H1 (cell line): ENCODE data around the gene EPHA4. TPM values are rescaled to one million over a fixed set of nuclear protein-coding genes. Genes with fewer than 3 reads are reported as not detected.

Source experiments
- CTCF ChIA-PET: fragments of 300-600 bp; sonication (Branson Sonifier 250); formaldehyde crosslinking; loops from one replicate; lab custom pipeline; 2021; ENCODE audit not compliant: partially characterized antibody; lab: Charles Lee
- POLR2A ChIA-PET: fragments of 300-600 bp; sonication (Branson Sonifier 250); formaldehyde crosslinking; loops from one replicate; lab custom pipeline; 2021; ENCODE audit warnings: inconsistent platforms; ENCODE audit not compliant: partially characterized antibody; lab: Charles Lee
- DNase-seq, 2 experiments: peaks; one replicate each; pipeline versions ENCODE4 v3.0.0 to v3.0.0-alpha.2; 2010 to 2022; ENCODE audit warnings: low spot score in 2 of 2, low read depth in 1 of 2, mixed read lengths in 1 of 2
- FAIRE-seq: peaks from 2 replicates; lab custom pipeline; 2011; peaks lifted over from hg19 to GRCh38; lab: Jason Lieb, UNC
- H2AFZ ChIP-seq: 2 replicates; pipeline ENCODE4 v1.8.1; 2012; ENCODE audit warnings: low read length, inconsistent platforms
- H2AK5ac ChIP-seq: 2 replicates; pipeline ENCODE4 v1.6.1; 2013; ENCODE audit warnings: low read depth, low read length
- H2BK120ac ChIP-seq: replicated peaks from 2 replicates; pipeline ENCODE3; 2013; ENCODE audit warnings: low read depth, low read length, inconsistent platforms
- H2BK12ac ChIP-seq: 2 replicates; pipeline ENCODE4 v1.6.1; 2013; ENCODE audit warnings: low read depth, low read length
- H2BK15ac ChIP-seq: 2 replicates; pipeline ENCODE4 v1.6.1; 2013; ENCODE audit warnings: low read length
- H2BK20ac ChIP-seq: 2 replicates; pipeline ENCODE4 v1.6.1; 2013; ENCODE audit warnings: low read length
- H2BK5ac ChIP-seq: 2 replicates; pipeline ENCODE4 v1.6.1; 2013; ENCODE audit warnings: low read depth, low read length
- H3K14ac ChIP-seq: 2 replicates; pipeline ENCODE4 v1.6.1; 2013; ENCODE audit warnings: inconsistent platforms; ENCODE audit not compliant: insufficient read length
- H3K18ac ChIP-seq: 2 replicates; pipeline ENCODE4 v1.6.1; 2013; ENCODE audit warnings: low read length; ENCODE audit errors: extremely low read depth
- H3K23ac ChIP-seq: 2 replicates; pipeline ENCODE4 v1.6.1; 2013; ENCODE audit warnings: inconsistent platforms; ENCODE audit not compliant: insufficient read length
- H3K23me2 ChIP-seq: 2 replicates; pipeline ENCODE4 v1.6.1; 2013; ENCODE audit warnings: low read depth, low read length
- H3K27ac ChIP-seq: 2 replicates; pipeline ENCODE4 v1.6.1; 2011; ENCODE audit warnings: low read depth, low read length, inconsistent platforms
- H3K27me3 ChIP-seq, 4 experiments: replicated peaks in 1 of 4; 1 replicate in 1 of 4; 2 replicates in 3 of 4; pipeline versions ENCODE4 v1.6.1 to v1.8.1; 2011 to 2013; ENCODE audit warnings: low read length in 3 of 4, mild to moderate bottlenecking in 3 of 4, inconsistent platforms in 2 of 4, mixed read lengths in 2 of 4, moderate library complexity in 1 of 4; ENCODE audit not compliant: control insufficient read depth in 3 of 4, insufficient read depth in 3 of 4; ENCODE audit errors: extremely low read depth in 1 of 4
- H3K36me3 ChIP-seq, 4 experiments: 2 replicates each; pipeline versions ENCODE4 v1.6.1 to v1.8.1; 2011 to 2013; ENCODE audit warnings: mild to moderate bottlenecking in 4 of 4, low read length in 3 of 4, moderate library complexity in 2 of 4, control low read depth in 1 of 4, inconsistent platforms in 1 of 4; ENCODE audit not compliant: insufficient read depth in 4 of 4, control insufficient read depth in 2 of 4
- H3K4ac ChIP-seq: replicated peaks from 2 replicates; pipeline ENCODE3; 2013; ENCODE audit warnings: low read length, low read depth, mixed read lengths, inconsistent platforms; ENCODE audit not compliant: insufficient read length
- H3K4me1 ChIP-seq, 4 experiments: replicated peaks in 1 of 4; 1 replicate in 1 of 4; 2 replicates in 3 of 4; pipeline versions ENCODE4 v1.6.1 to v1.8.1; 2011 to 2013; ENCODE audit warnings: low read length in 3 of 4, inconsistent platforms in 2 of 4, mixed read lengths in 1 of 4; ENCODE audit not compliant: insufficient read depth in 4 of 4, control insufficient read depth in 3 of 4
- H3K4me2 ChIP-seq, 2 experiments: 2 replicates each; pipeline versions ENCODE4 v1.6.1 to v1.8.1; 2011 to 2013; ENCODE audit warnings: low read depth in 2 of 2, low read length in 2 of 2, control low read depth in 1 of 2, inconsistent platforms in 1 of 2, mild to moderate bottlenecking in 1 of 2; ENCODE audit not compliant: insufficient read depth in 1 of 2
- H3K4me3 ChIP-seq, 4 experiments: fragments of 200-600, 300-600 bp in 1 of 4; sonication (generic), shearing (Covaris generic), sonication (Bioruptor Twin) in 1 of 4; 2 replicates each; pipeline versions ENCODE4 v1.5.1 to v1.8.1; 2011 to 2016; ENCODE audit warnings: low read length in 4 of 4, low read depth in 3 of 4, control low read depth in 2 of 4, inconsistent platforms in 2 of 4, mild to moderate bottlenecking in 2 of 4, mixed read lengths in 1 of 4, moderate library complexity in 1 of 4; ENCODE audit not compliant: insufficient read depth in 2 of 4; ENCODE audit errors: extremely low read depth in 1 of 4
- H3K56ac ChIP-seq: replicated peaks from 2 replicates; pipeline ENCODE3; 2013; ENCODE audit warnings: low read depth, mild to moderate bottlenecking, mixed read lengths, low read length, inconsistent platforms; ENCODE audit not compliant: insufficient read length
- H3K79me1 ChIP-seq: 2 replicates; pipeline ENCODE4 v1.6.1; 2013; ENCODE audit warnings: low read depth, low read length, control low read depth
- H3K79me2 ChIP-seq, 2 experiments: 2 replicates each; pipeline versions ENCODE4 v1.6.1 to v1.8.1; 2012 to 2013; ENCODE audit warnings: low read length in 2 of 2, mild to moderate bottlenecking in 2 of 2, inconsistent platforms in 1 of 2; ENCODE audit not compliant: insufficient read depth in 2 of 2, control insufficient read depth in 1 of 2
- H3K9ac ChIP-seq, 4 experiments: replicated peaks in 1 of 4; 1 replicate in 1 of 4; 2 replicates in 3 of 4; pipeline versions ENCODE4 v1.6.1 to v1.8.1; 2011 to 2013; ENCODE audit warnings: low read depth in 3 of 4, low read length in 3 of 4, control low read depth in 2 of 4, mild to moderate bottlenecking in 2 of 4, moderate library complexity in 2 of 4, inconsistent platforms in 1 of 4; ENCODE audit errors: extremely low read depth in 1 of 4
- H3K9me3 ChIP-seq, 2 experiments: 2 replicates each; pipeline versions ENCODE4 v1.6.1 to v1.8.1; 2012 to 2013; ENCODE audit warnings: mild to moderate bottlenecking in 2 of 2, moderate library complexity in 2 of 2, control low read depth in 1 of 2, inconsistent platforms in 1 of 2, low read depth in 1 of 2, low read length in 1 of 2, mixed read lengths in 1 of 2; ENCODE audit not compliant: insufficient read depth in 2 of 2
- H4K20me1 ChIP-seq, 2 experiments: replicated peaks in 1 of 2; 2 replicates each; pipeline versions ENCODE3 to v1.8.1; 2011 to 2013; ENCODE audit warnings: inconsistent platforms in 2 of 2, low read length in 2 of 2, mild to moderate bottlenecking in 1 of 2; ENCODE audit not compliant: insufficient read depth in 2 of 2, control insufficient read depth in 1 of 2
- H4K5ac ChIP-seq: 2 replicates; pipeline ENCODE4 v1.6.1; 2013; ENCODE audit warnings: low read length, low read depth, mixed read lengths, inconsistent platforms; ENCODE audit not compliant: insufficient read length
- H4K8ac ChIP-seq: 2 replicates; pipeline ENCODE4 v1.8.0; 2013; ENCODE audit warnings: mild to moderate bottlenecking, moderate library complexity, low read length, inconsistent platforms; ENCODE audit not compliant: insufficient read depth; ENCODE audit errors: extremely low read depth
- H4K91ac ChIP-seq: replicated peaks from 2 replicates; pipeline ENCODE3; 2013; ENCODE audit warnings: low read length, mixed read lengths, inconsistent platforms; ENCODE audit not compliant: insufficient read length
- ASH2L ChIP-seq: fragments of 200-600, 300-600 bp; sonication (generic); IDR thresholded peaks from one replicate; pipeline ENCODE4 v1.7.1; 2017; ENCODE audit warnings: low read length
- CHD2 ChIP-seq: IDR thresholded peaks from 2 replicates; pipeline ENCODE4 v1.6.1; 2012; ENCODE audit warnings: low read length, improper control_type of control experiment
- HDAC2 ChIP-seq, 2 experiments: fragments of 300-600 bp in 1 of 2; sonication (generic) in 1 of 2; IDR thresholded peaks; 2 replicates each; pipeline ENCODE4 v1.6.1; 2011 to 2012; ENCODE audit warnings: low read depth in 2 of 2, low read length in 2 of 2, mild to moderate bottlenecking in 2 of 2, moderate library complexity in 2 of 2, borderline replicate concordance in 1 of 2, inconsistent platforms in 1 of 2
- KDM1A ChIP-seq: fragments of 200-600, 300-600 bp; sonication (generic); IDR thresholded peaks from 2 replicates; pipeline ENCODE4 v1.7.1; 2016; ENCODE audit warnings: mild to moderate bottlenecking, low read length, borderline replicate concordance
- RAD21 ChIP-seq, 2 experiments: IDR thresholded peaks in 1 of 2; conservative IDR thresholded peaks in 1 of 2; 2 replicates each; pipeline ENCODE4 v1.6.1; 2011; ENCODE audit warnings: low read depth in 2 of 2, low read length in 2 of 2, improper control_type of control experiment in 1 of 2, inconsistent platforms in 1 of 2, mild to moderate bottlenecking in 1 of 2, moderate library complexity in 1 of 2
- RNF2 ChIP-seq: fragments of 200-900, 300-1000 bp; sonication (generic); IDR thresholded peaks from 2 replicates; pipeline ENCODE4 v1.7.1; 2016; ENCODE audit warnings: borderline replicate concordance, low read depth, mild to moderate bottlenecking, antibody characterized with exemption, low read length; ENCODE audit not compliant: poor library complexity, severe bottlenecking; ENCODE audit errors: missing control alignments
- SP1 ChIP-seq: IDR thresholded peaks from 2 replicates; pipeline ENCODE4 v1.6.1; 2011; ENCODE audit warnings: low read depth, low read length
- SRF ChIP-seq: IDR thresholded peaks from 2 replicates; pipeline ENCODE4 v1.6.1; 2011; ENCODE audit warnings: mild to moderate bottlenecking, low read depth, low read length, moderate library complexity
- TAF7 ChIP-seq: optimal IDR thresholded peaks from 2 replicates; pipeline ENCODE3; 2011; ENCODE audit warnings: low read depth, mild to moderate bottlenecking, inconsistent platforms, low read length, moderate library complexity, borderline replicate concordance
- WGBS, 2 experiments: shearing (Covaris generic) in 1 of 2; methylation state at CpG; one replicate each; pipeline versions ENCODE4 v1.1.6 to v1.1.7; 2013 to 2015; ENCODE audit warnings: low lambda C conversion rate in 2 of 2, mixed read lengths in 2 of 2, inconsistent platforms in 1 of 2, low coverage in 1 of 2, missing lambda C conversion rate in 1 of 2; ENCODE audit not compliant: insufficient replicate concordance in 2 of 2, insufficient coverage in 1 of 2, insufficient read length in 1 of 2; ENCODE audit errors: extremely low coverage in 1 of 2, missing lambda C conversion rate in 1 of 2; 5-methylcytosine and 5-hydroxymethylcytosine counted together
- polyA plus RNA-seq, 7 experiments: library from polyadenylated mRNA; depleted of rRNA in 3 of 7; stranded (reverse) in 5 of 7; unstranded in 2 of 7; fragments of >200 nt in 5 of 7; fragments of 200-250 nt in 2 of 7; gene quantifications; 1 replicate in 5 of 7; 2 replicates in 1 of 7; 4 replicates in 1 of 7; pipeline versions ENCODE4 v1.2.1 to v1.2.3, GENCODE V29; 2011 to 2013; ENCODE audit warnings: missing spikeins in 2 of 7, mixed read lengths in 2 of 7
- total RNA-seq: library from RNA; stranded (reverse); fragmentation: NEBNext Ultra II Directional; extraction: Animal tissue kit (Norgen Biotek cat#: 25700); gene quantifications from 2 replicates; pipeline ENCODE4 v1.2.1, GENCODE V29; 2021

EPHA4 gene
- total and polyA plus RNA-seq, 2 of the 8 experiments (the other 6 are each of a cell fraction or from before 2014, with no cell fraction given) = 4.3 to 5.7 TPM

DNA sequence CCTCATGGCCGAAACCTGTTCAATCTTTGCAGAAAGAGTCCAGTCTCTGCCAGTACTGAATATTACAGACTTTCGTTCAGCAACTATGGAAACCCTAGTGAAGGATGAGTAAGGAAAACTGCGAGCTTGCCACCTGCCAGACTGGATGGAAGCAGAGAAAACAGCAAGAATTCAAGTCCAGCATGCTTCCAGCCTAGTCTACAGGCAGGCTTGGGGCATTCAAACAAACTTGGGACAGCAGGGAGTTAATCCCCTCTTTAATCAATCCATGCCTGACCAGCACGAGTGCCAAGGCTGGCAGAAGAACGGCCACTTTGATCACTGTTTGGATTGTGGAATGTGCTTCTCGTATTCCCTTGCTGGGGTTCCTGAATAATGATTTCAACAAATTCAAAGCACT lies 145.2 kb downstream of the EPHA4 start:
- POLR2A ChIA-PET = interaction anchor here (0.9 kb wide), 1 partner anchor 13 kb away, joined by 3 read pairs; no protein-coding TSS in a partner anchor
- H3K23me2 ChIP-seq = no peaks in the 10 kb centered on the region
- no peak overlapping the region for H3K4me3 ChIP-seq
- peaks cover 0 to 22% (median 4%) of the 10 kb centered on the region in 4 experiments; a peak in 4 of 8 replicates for H3K36me3 ChIP-seq
- no peak overlapping the region for H3K9ac ChIP-seq
- no peak overlapping the region for H3K56ac ChIP-seq
- no peak for FAIRE-seq
- DNase-seq = no peak
- H3K9me3 ChIP-seq = no peaks in the 10 kb centered on the region
- H2BK120ac ChIP-seq = no peak overlapping the region
- no peaks in the 10 kb centered on the region for H3K79me2 ChIP-seq
- no peak overlapping the region for H2AFZ ChIP-seq
- H3K27me3 ChIP-seq = no peaks in the 10 kb centered on the region
- no peaks in the 10 kb centered on the region for H3K4me1 ChIP-seq
- H2BK15ac ChIP-seq = no peak overlapping the region
- TF ChIP-seq SRF (no peak), ASH2L (no peak), RNF2 (no peak), TAF7 (no peak), SP1 (no peak), CHD2 (no peak), RAD21 (IDR thresholded peaks at IDR 0.05 in 1 of 2, conservative IDR thresholded peaks at IDR 0.05 in 1 of 2; ENCODE audit: low read depth in 2 of 2, low read length in 2 of 2) (no peak), KDM1A (no peak), HDAC2 (IDR thresholded peaks at IDR 0.05; ENCODE audit: borderline replicate concordance in 1 of 2, low read depth in 2 of 2, low read length in 2 of 2) (no peak)
- H3K23ac ChIP-seq = no peak overlapping the region
- WGBS, 2 experiments = 93% methylated on average over 6 of the region's 6 CpGs; no CpG with 5 or more reads in 1 of the 2 experiments
- H3K27ac ChIP-seq = no peak overlapping the region
- no peak overlapping the region for H2BK5ac ChIP-seq
- no peak overlapping the region for H3K4me2 ChIP-seq
- no peak overlapping the region for H4K91ac ChIP-seq
- no peak overlapping the region for H3K4ac ChIP-seq
- no peak overlapping the region for H3K18ac ChIP-seq
- no peak overlapping the region for H4K8ac ChIP-seq
- H3K14ac ChIP-seq = no peak overlapping the region
- no peak overlapping the region for H2AK5ac ChIP-seq
- H4K20me1 ChIP-seq = no peaks in the 10 kb centered on the region
- CTCF ChIA-PET = no interaction called here
- no peak overlapping the region for H4K5ac ChIP-seq
- no peaks in the 10 kb centered on the region for H3K79me1 ChIP-seq
- no peak overlapping the region for H2BK20ac ChIP-seq
- no peak overlapping the region for H2BK12ac ChIP-seq
